MM.1S (cell line): ENCODE data around the gene DDX39B.
"Not testable (repeated sequence)": the region's sequence is repeated elsewhere in the genome, so short reads cannot be mapped to it uniquely, and the experiment has no call there.

ENCODE experiments used
- DNase-seq: peaks from one replicate; pipeline ENCODE4 v3.0.0-alpha.2; 2015
- H2AFZ ChIP-seq: fragments of 300-600 bp; sonication (generic); 2 replicates; pipeline ENCODE4 v1.6.0; 2016; ENCODE audit warnings: antibody characterized with exemption, low read length
- H3F3A ChIP-seq: fragments of 300-600 bp; sonication (generic); 2 replicates; pipeline ENCODE4 v1.6.1; 2016; ENCODE audit warnings: mild to moderate bottlenecking, antibody characterized with exemption, low read length, moderate library complexity, mixed read lengths; ENCODE audit not compliant: insufficient read depth
- H3K27ac ChIP-seq: fragments of 300-600 bp; sonication (generic); 2 replicates; pipeline ENCODE4 v1.5.1; 2016; ENCODE audit warnings: mild to moderate bottlenecking, low read length
- H3K27me3 ChIP-seq: fragments of 300-600 bp; sonication (generic); replicated peaks from 2 replicates; pipeline ENCODE4 v1.6.0; 2016; ENCODE audit warnings: low read length; ENCODE audit not compliant: insufficient read depth
- H3K36me3 ChIP-seq: fragments of 300-600 bp; sonication (generic); replicated peaks from 2 replicates; pipeline ENCODE4 v1.6.1; 2016; ENCODE audit warnings: mild to moderate bottlenecking, low read length, mixed read lengths; ENCODE audit not compliant: insufficient read depth
- H3K4me1 ChIP-seq: fragments of 300-600 bp; sonication (generic); 2 replicates; pipeline ENCODE4 v1.6.1; 2016; ENCODE audit warnings: low read length, mixed read lengths
- H3K4me2 ChIP-seq: fragments of 300-600 bp; sonication (generic); 2 replicates; pipeline ENCODE4 v1.6.0; 2016; ENCODE audit warnings: low read depth, low read length
- H3K4me3 ChIP-seq: fragments of 300-600 bp; sonication (generic); 2 replicates; pipeline ENCODE4 v1.5.1; 2016; ENCODE audit warnings: low read length, mixed read lengths
- H3K79me2 ChIP-seq: fragments of 300-600 bp; sonication (generic); 2 replicates; pipeline ENCODE4 v1.6.1; 2016; ENCODE audit warnings: mixed run types, low read length, mixed read lengths
- H3K9ac ChIP-seq: fragments of 300-600 bp; sonication (generic); 2 replicates; pipeline ENCODE4 v1.6.1; 2016; ENCODE audit warnings: low read length, mixed read lengths
- H3K9me2 ChIP-seq: fragments of 300-600 bp; sonication (generic); replicated peaks from 2 replicates; pipeline ENCODE4 v1.6.1; 2016; ENCODE audit warnings: mild to moderate bottlenecking, low read length, mixed read lengths; ENCODE audit not compliant: insufficient read depth
- H3K9me3 ChIP-seq: fragments of 300-600 bp; sonication (generic); replicated peaks from 2 replicates; pipeline ENCODE4 v1.6.1; 2016; ENCODE audit warnings: mild to moderate bottlenecking, low read length, mixed read lengths; ENCODE audit not compliant: insufficient read depth
- H4K20me1 ChIP-seq: fragments of 300-600 bp; sonication (generic); 2 replicates; pipeline ENCODE4 v1.6.1; 2016; ENCODE audit warnings: mild to moderate bottlenecking, low read length, moderate library complexity, mixed read lengths; ENCODE audit not compliant: insufficient read depth
- CTCF ChIP-seq: fragments of 300-600 bp; sonication (generic); IDR thresholded peaks from 2 replicates; pipeline ENCODE4 v1.5.1; 2016; ENCODE audit warnings: antibody characterized with exemption, low read length, mixed read lengths
- EZH2 ChIP-seq: fragments of 300-600 bp; sonication (generic); optimal IDR thresholded peaks from 2 replicates; pipeline ENCODE3; 2017; ENCODE audit warnings: low read depth, mild to moderate bottlenecking, antibody characterized with exemption, low read length, mixed read lengths
- EZH2phosphoT487 ChIP-seq: fragments of 300-600 bp; sonication (generic); IDR thresholded peaks from 2 replicates; pipeline ENCODE4 v1.6.1; 2018; ENCODE audit warnings: antibody characterized with exemption, low read length

Gene DDX39B

DNA sequence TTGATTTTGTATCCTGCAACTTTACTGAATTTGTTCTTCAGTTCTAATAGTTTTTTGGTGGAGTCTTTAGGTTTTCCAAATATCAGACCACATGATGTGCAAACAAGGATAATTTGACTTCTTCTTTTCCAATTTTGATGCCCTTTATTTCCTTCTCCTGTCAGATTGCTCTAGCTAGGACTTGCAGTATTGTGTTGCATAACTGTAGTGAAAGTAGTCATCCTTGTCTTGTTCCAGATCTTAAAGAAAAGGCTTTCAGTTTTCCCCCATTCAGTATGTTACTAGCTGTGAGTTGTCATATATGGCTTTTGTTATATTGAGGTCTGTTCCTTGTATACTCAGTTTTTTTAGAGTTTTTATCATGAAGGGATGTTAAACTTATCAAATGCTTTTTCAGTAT is 39.2 kb downstream of the DDX39B start:
- TF ChIP-seq EZH2phosphoT487 (no peak), CTCF (no peak), EZH2 (no peak)
- peaks cover 99% of the 10 kb centered on the region for H3K79me2 ChIP-seq

DNA sequence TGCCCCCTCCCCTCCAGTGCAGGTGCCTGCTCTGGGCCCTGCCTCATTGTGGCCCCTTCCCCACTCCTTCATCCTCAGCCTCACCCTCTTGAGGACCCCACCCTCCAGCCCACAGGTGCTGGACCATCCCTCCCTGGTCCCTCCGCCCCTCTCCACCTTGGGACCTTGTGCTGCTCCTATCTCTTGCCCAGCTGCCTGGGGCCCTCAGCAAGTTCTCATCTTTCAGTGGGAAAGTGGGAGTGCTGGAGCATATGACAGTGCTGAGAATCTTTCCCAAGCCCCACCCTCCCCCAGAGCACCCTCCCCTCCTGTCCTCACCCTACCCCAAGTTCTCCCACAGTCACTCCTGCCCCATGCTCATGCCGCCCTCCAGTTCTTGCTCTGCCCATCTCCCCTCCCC is 42.2 kb downstream of the DDX39B start:
- peaks cover 46% of the 10 kb centered on the region for H4K20me1 ChIP-seq
- not testable (repeated sequence) for H3K4me2 ChIP-seq

More for the DNA sequence above, 39.2 kb downstream of the DDX39B start:
- Histone ChIP-seq H3K9me2 (no peaks in the 10 kb centered on the region), H3K4me3 (no peak overlapping the region), H3K4me2 (no peak overlapping the region), H4K20me1 (peaks cover 56% of the 10 kb centered on the region), H3F3A (peaks cover under 1% of the 10 kb centered on the region), H3K27me3 (no peaks in the 10 kb centered on the region), H3K9me3 (no peaks in the 10 kb centered on the region), H2AFZ (no peak overlapping the region), H3K9ac (no peak overlapping the region), H3K4me1 (no peaks in the 10 kb centered on the region), H3K36me3 (no peaks in the 10 kb centered on the region; the same call in 1 of the 2 replicates), H3K27ac (no peak overlapping the region)
- no peak for DNase-seq

GRCh38 chr6:31498748-31499147 is 43.1 kb downstream of the DDX39B start:
- Histone ChIP-seq H3K9ac (no peak overlapping the region), H4K20me1 (peaks cover 40% of the 10 kb centered on the region), H3K4me1 (no peaks in the 10 kb centered on the region), H3K9me3 (no peaks in the 10 kb centered on the region), H3K4me3 (no peak overlapping the region), H3K36me3 (no peaks in the 10 kb centered on the region), H3K4me2 (no peak overlapping the region), H3K9me2 (no peaks in the 10 kb centered on the region), H2AFZ (no peak overlapping the region), H3K27ac (no peak overlapping the region), H3K79me2 (peaks cover 96% of the 10 kb centered on the region), H3K27me3 (no peaks in the 10 kb centered on the region), H3F3A (peaks cover 25% of the 10 kb centered on the region)
- no peak for TF ChIP-seq CTCF
- TF ChIP-seq EZH2phosphoT487 = no peak
- no peak for TF ChIP-seq EZH2
- DNase-seq = no peak

More for the DNA sequence above, 42.2 kb downstream of the DDX39B start:
- Histone ChIP-seq H3F3A (peaks cover 16% of the 10 kb centered on the region), H3K79me2 (peaks cover 100% of the 10 kb centered on the region)
- DNase-seq, H3K9me2 ChIP-seq, H3K9ac ChIP-seq, H3K36me3 ChIP-seq, H3K4me1 ChIP-seq, H2AFZ ChIP-seq, H3K9me3 ChIP-seq, H3K27me3 ChIP-seq, H3K4me3 ChIP-seq, H3K27ac ChIP-seq: not testable (repeated sequence)

- peak within 1 kb of the TSS; percentile 51 for H3K4me3 ChIP-seq
Observed at GRCh38 chr6:31497531-31498476, 44.0 kb downstream of the DDX39B start, which contains the start of gene MICB. Gene MICB, plus strand, starts transcription at chr6:31498145. Its CDS starts 49 bp downstream, at chr6:31498194.

More at GRCh38 chr6:31497531-31498476, 44.0 kb downstream of the DDX39B start, which contains the start of gene MICB:
- H2AFZ ChIP-seq = 0 out of 2 replicates have a peak within 1 kb of the TSS, but pooled peaks have one; percentile 17
- H3K27me3 ChIP-seq = no peaks in the 10 kb centered on the region
- DNase-seq = peak; percentile 71
- H3K79me2 ChIP-seq = peaks cover 95% of the 10 kb centered on the region
- peak within 1 kb of the TSS; percentile 86 for H3K4me2 ChIP-seq
- no peaks in the 10 kb centered on the region for H3K36me3 ChIP-seq
- H3K27ac ChIP-seq = peak within 1 kb of the TSS; percentile 39; the same call in 1 of the 2 replicates
- no peaks in the 10 kb centered on the region for H3K9me2 ChIP-seq
- no peaks in the 10 kb centered on the region for H3K9me3 ChIP-seq
- peaks cover 5% of the 10 kb centered on the region; the same call in 1 of the 2 replicates for H3K4me1 ChIP-seq
- peak within 1 kb of the TSS; percentile 12; the same call in 1 of the 2 replicates for H3K9ac ChIP-seq
- TF ChIP-seq EZH2 (no peak), EZH2phosphoT487 (no peak), CTCF (no peak)
- peaks cover 25% of the 10 kb centered on the region for H3F3A ChIP-seq
- H4K20me1 ChIP-seq = peaks cover 31% of the 10 kb centered on the region
